GM13977 (cell line): Measurements from ENCODE around the gene PTRHD1.

Experiments used
- DNase-seq: peaks from one replicate; pipeline ENCODE4 v3.0.0; 2012; ENCODE audit warnings: low spot score
- CTCF ChIP-seq: IDR thresholded peaks from 2 replicates; pipeline ENCODE4 v1.5.1; 2012; ENCODE audit warnings: mild to moderate bottlenecking, control low read depth; ENCODE audit not compliant: insufficient read depth; ENCODE audit errors: extremely low read depth, missing control alignments
- in situ Hi-C: fragments of 300-500 bp; cut with MboI; formaldehyde crosslinking; loops from one replicate; pipeline ENCODE4 v1.12.0; 2022; ENCODE audit warnings: low sequenced_read_pairs, low pct_unique_long_range_greater_than_20kb, mixed read lengths, inconsistent platforms; ENCODE audit not compliant: unreplicated experiment

PTRHD1 gene

DNA sequence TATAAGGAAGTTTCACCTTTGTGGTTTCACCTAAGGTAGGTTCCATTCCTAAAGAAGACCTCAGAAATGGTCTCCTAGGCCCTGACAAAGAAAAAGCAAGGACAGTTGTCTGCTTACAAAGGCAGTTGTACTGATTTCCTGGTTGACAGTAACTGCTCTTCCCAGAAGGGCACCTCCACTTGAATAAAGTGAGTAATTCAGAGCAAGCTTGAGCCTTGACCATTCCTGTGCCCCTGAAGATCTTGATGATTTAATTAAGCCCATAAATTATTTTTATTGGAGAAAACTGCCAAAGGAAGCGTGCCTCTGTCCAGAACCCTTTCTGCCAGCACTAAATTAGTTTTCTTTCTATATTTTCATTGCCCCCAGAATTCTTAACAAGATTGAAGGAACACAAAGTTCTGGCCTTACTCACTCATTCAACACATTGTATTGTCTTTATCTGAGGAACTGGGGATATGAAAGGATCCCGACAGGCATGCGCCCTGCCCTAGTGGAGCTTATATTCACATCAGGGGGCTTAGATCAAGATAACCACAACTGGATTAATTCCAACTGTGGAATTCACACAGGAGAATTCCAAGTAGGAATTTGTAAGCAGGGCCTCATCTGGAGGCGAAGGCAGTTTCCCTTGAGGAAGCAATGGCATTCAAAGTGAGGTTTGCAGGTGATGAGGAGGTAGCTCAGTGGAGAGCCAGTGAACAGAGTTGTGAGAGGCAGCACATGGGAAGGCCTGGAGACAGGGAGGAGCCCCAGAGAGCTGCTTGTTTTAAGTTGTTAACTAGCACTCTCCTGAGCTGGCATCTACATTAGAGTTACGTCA is 21.2 kb downstream of the PTRHD1 start:
- no peak for TF ChIP-seq CTCF

GRCh38 chr2:24771061-24771460 is 22.1 kb downstream of the PTRHD1 start:
- no peak for TF ChIP-seq CTCF
- no peak for DNase-seq
- in situ Hi-C loops = no loop called here

More for the DNA sequence above, 21.2 kb downstream of the PTRHD1 start:
- in situ Hi-C loops = no loop called here
- DNase-seq = no peak

- in situ Hi-C loops = no loop called here
- TF ChIP-seq CTCF = no peak
- DNase-seq = no peak
Observed at GRCh38 chr2:24768601-24769000, 24.6 kb downstream of the PTRHD1 start.

DNA sequence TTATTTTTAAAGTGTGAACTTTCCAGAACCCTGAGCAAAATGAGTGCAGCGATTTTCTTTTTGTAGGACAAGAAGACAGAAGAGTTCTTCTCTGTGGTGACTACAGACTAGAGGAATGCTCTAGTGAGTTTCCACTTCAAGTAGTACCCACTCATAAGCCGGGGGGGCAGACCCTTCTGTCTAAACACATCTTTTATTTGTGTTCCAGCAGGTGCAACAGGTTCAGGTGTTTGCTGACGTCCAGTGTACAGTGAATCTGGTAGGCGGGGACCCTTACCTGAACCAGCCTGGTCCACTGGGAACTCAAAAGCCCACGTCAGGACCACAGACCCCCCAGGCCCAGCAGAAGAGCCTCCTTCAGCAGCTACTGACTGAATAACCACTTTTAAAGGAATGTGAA is 25.2 kb downstream of the PTRHD1 start:
- TF ChIP-seq CTCF = no peak
- in situ Hi-C loops = no loop called here
- DNase-seq = no peak

DNA sequence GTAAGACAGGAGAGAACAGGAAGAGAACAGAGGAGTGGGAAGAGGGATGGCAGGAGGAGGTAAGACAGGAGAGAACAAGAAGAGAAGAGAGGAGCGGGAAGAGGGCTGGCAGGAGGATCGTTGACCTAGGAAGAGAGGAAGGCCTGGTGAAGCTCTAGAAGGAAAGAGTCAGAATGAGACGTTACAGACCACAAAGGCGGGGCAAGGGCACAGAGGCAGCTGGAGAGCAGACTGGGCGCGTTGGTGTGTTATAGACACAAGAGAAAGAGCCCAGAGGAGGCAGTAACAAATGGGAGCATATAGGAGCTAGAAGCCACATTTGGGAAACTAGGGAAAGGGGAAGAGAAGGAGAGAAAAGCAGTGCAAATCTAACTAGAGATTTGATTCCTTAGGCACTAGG is 26.6 kb downstream of the PTRHD1 start:
- in situ Hi-C loops = no loop called here

GRCh38 chr2:24763843-24764242 is 29.3 kb downstream of the PTRHD1 start:
- no peak for DNase-seq
- in situ Hi-C loops = no loop called here
- no peak for TF ChIP-seq CTCF

More for the DNA sequence above, 26.6 kb downstream of the PTRHD1 start:
- no peak for DNase-seq
- no peak for TF ChIP-seq CTCF
